ENCODE measurements around the gene SMARCD3.

Gene SMARCD3

GRCh38 chr7:151206914-151207313, 41.6 kb downstream of the SMARCD3 start:
- POLR2A ChIA-PET, result interaction anchor here (1.6 to 3.1 kb wide), 3 partner anchors 12 to 26 kb away, joined by 4 to 16 read pairs (median 6); partner anchors contain the start of genes ABCF2 and CHPF2
- no peak for TF ChIP-seq FOXM1 (IDR thresholded peaks at IDR 0.05; ENCODE audit: borderline replicate concordance)
- TF ChIP-seq BHLHE40 (IDR thresholded peaks at IDR 0.05; ENCODE audit: borderline replicate concordance), result no peak
- no peak for TF ChIP-seq L3MBTL2 (conservative IDR thresholded peaks at IDR 0.05)
- TF ChIP-seq FOXA1 (IDR thresholded peaks at IDR 0.05), result no peak
- no peak for TF ChIP-seq TARDBP (IDR thresholded peaks at IDR 0.05)
- no peak for TF ChIP-seq ARNT (IDR thresholded peaks at IDR 0.05)
- TF ChIP-seq ZNF384 (IDR thresholded peaks at IDR 0.05), result no peak
- no peak for TF ChIP-seq ELF4 (IDR thresholded peaks at IDR 0.05)
- TF ChIP-seq CTBP1 (IDR thresholded peaks at IDR 0.05; ENCODE audit: borderline replicate concordance), result no peak
- TF ChIP-seq NFRKB (IDR thresholded peaks at IDR 0.05), result no peak
- TF ChIP-seq HDGF (IDR thresholded peaks at IDR 0.05; ENCODE audit: borderline replicate concordance), result no peak
- no peak for TF ChIP-seq SUZ12 (IDR thresholded peaks at IDR 0.05)
- no peak; the same call in 1 of the 2 replicates for TF ChIP-seq PKNOX1 (IDR thresholded peaks at IDR 0.05)
- DNase-seq (ENCODE audit: extremely low spot score), result no peak
- CTCF ChIA-PET, result interaction anchor here (0.9 kb wide), 1 partner anchor 70 kb away, joined by 3 read pairs; no protein-coding TSS in a partner anchor

DNA sequence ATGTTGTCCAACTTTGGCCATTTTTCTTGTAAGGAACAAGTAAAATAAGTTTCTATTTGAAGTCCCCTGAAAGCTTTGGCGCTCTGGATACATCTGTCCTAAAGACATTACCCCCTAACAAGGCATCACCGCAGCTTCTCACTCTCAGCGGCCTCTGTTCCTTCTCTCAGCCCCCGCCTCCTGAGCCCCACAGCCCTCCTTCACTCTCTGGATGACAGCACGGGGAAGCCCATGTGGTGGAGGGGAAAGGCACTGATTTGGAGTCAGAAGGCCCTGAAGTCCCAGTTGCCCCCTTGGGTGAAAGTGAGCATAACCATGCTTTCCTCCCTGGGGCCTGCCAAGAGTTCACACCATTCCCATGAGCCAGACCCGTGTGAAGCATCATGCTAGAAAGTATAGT, 42.8 kb downstream of the SMARCD3 start:
- TF ChIP-seq FOXA1 (IDR thresholded peaks at IDR 0.05), result no peak
- no peak for TF ChIP-seq FOXM1 (IDR thresholded peaks at IDR 0.05; ENCODE audit: borderline replicate concordance)
- TF ChIP-seq NFRKB (IDR thresholded peaks at IDR 0.05), result no peak
- TF ChIP-seq ARNT (IDR thresholded peaks at IDR 0.05), result no peak
- no peak for TF ChIP-seq TARDBP (IDR thresholded peaks at IDR 0.05)
- no peak for TF ChIP-seq BHLHE40 (IDR thresholded peaks at IDR 0.05; ENCODE audit: borderline replicate concordance)
- TF ChIP-seq LEF1 (IDR thresholded peaks at IDR 0.05; ENCODE audit: borderline replicate concordance), result no peak
- no peak for TF ChIP-seq FOXK2 (IDR thresholded peaks at IDR 0.05)
- no peak for TF ChIP-seq CTBP1 (IDR thresholded peaks at IDR 0.05; ENCODE audit: borderline replicate concordance)
- TF ChIP-seq HDGF (IDR thresholded peaks at IDR 0.05; ENCODE audit: borderline replicate concordance), result no peak
- TF ChIP-seq L3MBTL2 (conservative IDR thresholded peaks at IDR 0.05), result no peak
- no peak for TF ChIP-seq PKNOX1 (IDR thresholded peaks at IDR 0.05)
- POLR2A ChIA-PET, result interaction anchor here (2.0 to 3.1 kb wide), 2 partner anchors 21 to 27 kb away, joined by 6 to 16 read pairs; partner anchors contain the start of genes ABCF2 and CHPF2
- no peak for DNase-seq (ENCODE audit: extremely low spot score)
- CTCF ChIA-PET, result no interaction called here

DNA sequence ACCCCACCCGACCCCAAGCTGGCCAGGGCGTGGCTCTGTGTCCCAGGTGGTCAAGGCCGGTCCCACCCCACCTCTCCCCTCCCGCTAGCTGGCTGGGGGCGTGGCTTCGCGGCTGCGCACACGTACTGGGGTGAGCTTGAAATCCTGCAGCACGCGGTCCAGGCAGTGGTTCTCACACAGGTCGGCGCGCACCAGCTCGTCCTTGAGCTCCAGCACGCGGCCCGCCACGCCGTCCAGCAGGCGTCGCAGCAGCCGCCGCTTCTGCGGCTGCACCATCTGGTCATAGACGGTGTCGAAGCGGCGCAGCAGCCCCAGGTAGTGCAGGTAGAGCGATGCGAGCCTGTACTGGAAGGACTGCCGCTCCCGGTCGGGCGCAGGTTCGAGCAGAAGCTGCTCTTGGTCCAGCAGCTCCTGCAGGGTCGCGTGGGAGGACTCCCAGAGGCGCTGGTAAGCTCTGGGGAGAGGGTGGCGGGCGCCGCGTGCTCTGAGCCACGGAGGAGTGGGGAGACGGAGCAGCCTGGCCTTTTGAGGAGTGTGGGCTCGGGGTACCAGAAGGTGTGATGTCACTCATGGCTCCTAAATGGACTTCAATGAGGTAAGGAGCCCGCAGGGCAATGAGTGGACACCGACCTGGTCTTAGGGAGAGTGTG, 44.0 kb downstream of the SMARCD3 start:
- TF ChIP-seq SP1 (IDR thresholded peaks at IDR 0.05) (no peak), ZNF384 (IDR thresholded peaks at IDR 0.05) (no peak), PKNOX1 (IDR thresholded peaks at IDR 0.05) (no peak), ELF4 (IDR thresholded peaks at IDR 0.05) (no peak), TARDBP (IDR thresholded peaks at IDR 0.05) (no peak), BHLHE40 (IDR thresholded peaks at IDR 0.05; ENCODE audit: borderline replicate concordance) (no peak), NFRKB (IDR thresholded peaks at IDR 0.05) (no peak), FOXA1 (IDR thresholded peaks at IDR 0.05) (no peak), L3MBTL2 (conservative IDR thresholded peaks at IDR 0.05) (no peak), FOXK2 (IDR thresholded peaks at IDR 0.05) (no peak), ARNT (IDR thresholded peaks at IDR 0.05) (no peak), SUZ12 (IDR thresholded peaks at IDR 0.05) (no peak)
- no peak for DNase-seq (ENCODE audit: extremely low spot score)
- ChIA-PET POLR2A (no interaction called here), CTCF (no interaction called here)

GRCh38 chr7:151202836-151203235, 45.7 kb downstream of the SMARCD3 start:
- DNase-seq (ENCODE audit: extremely low spot score), result no peak
- TF ChIP-seq ELF4 (IDR thresholded peaks at IDR 0.05) (no peak), FOXA1 (IDR thresholded peaks at IDR 0.05) (no peak), BHLHE40 (IDR thresholded peaks at IDR 0.05; ENCODE audit: borderline replicate concordance) (no peak), NFRKB (IDR thresholded peaks at IDR 0.05) (no peak), SP1 (IDR thresholded peaks at IDR 0.05) (no peak)
- POLR2A ChIA-PET, result no interaction called here
- CTCF ChIA-PET, result no interaction called here

DNA sequence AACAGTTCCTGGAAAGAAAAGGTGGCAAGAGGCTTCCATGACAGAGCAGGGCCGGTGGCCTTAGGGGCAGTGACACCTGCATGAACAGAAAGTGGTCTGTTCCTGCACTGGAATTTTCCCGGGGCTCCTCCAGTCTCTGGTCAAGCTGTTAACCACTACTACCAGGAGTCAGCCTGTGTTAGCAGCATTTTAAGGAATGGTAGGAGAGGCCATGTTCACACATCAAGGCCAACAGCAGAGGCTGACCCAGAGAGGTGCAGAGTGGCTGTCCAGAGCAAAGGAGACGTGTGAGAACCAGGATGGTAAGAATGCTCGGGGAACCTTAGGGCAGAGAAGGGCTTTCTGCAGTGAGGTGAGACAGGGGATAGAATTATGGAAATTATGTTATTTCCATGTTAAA, 46.7 kb downstream of the SMARCD3 start:
- ChIA-PET POLR2A (no interaction called here), CTCF (no interaction called here)
- TF ChIP-seq L3MBTL2 (conservative IDR thresholded peaks at IDR 0.05) (no peak), TARDBP (IDR thresholded peaks at IDR 0.05) (no peak), ARNT (IDR thresholded peaks at IDR 0.05) (no peak), FOXA1 (IDR thresholded peaks at IDR 0.05) (no peak), BHLHE40 (IDR thresholded peaks at IDR 0.05; ENCODE audit: borderline replicate concordance) (no peak), FOXM1 (IDR thresholded peaks at IDR 0.05; ENCODE audit: borderline replicate concordance) (no peak), ELF4 (IDR thresholded peaks at IDR 0.05) (no peak), SUZ12 (IDR thresholded peaks at IDR 0.05) (no peak)
- no peak for DNase-seq (ENCODE audit: extremely low spot score)

DNA sequence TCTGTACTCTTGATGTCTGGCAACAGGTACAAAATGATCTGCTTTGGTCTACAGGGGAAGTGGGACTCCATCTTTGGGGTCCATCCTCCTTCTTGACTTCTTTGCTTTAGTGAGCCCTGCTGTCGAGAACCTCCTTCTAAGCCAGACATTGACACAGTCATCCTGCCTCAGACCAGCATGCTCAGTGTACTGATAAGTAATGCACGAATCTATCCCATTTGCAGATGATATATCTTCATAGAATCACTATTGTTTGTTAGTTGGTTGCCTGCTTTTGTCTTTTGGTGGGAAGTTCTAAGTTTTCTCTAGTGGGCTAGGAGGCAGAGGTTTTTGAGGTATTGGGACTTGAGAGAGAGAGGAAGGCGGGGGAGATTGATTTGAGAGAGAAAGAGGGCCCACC, 47.1 kb downstream of the SMARCD3 start:
- no peak for DNase-seq (ENCODE audit: extremely low spot score)
- ChIA-PET CTCF (no interaction called here), POLR2A (no interaction called here)
- TF ChIP-seq SUZ12 (IDR thresholded peaks at IDR 0.05), result no peak
- TF ChIP-seq FOXK2 (IDR thresholded peaks at IDR 0.05), result no peak
- no peak for TF ChIP-seq HDGF (IDR thresholded peaks at IDR 0.05; ENCODE audit: borderline replicate concordance)
- no peak for TF ChIP-seq PKNOX1 (IDR thresholded peaks at IDR 0.05)
- TF ChIP-seq SP1 (IDR thresholded peaks at IDR 0.05), result no peak
- TF ChIP-seq L3MBTL2 (conservative IDR thresholded peaks at IDR 0.05), result no peak
- no peak for TF ChIP-seq NFRKB (IDR thresholded peaks at IDR 0.05)
- no peak for TF ChIP-seq ARNT (IDR thresholded peaks at IDR 0.05)
- TF ChIP-seq ELF4 (IDR thresholded peaks at IDR 0.05), result no peak
- TF ChIP-seq FOXA1 (IDR thresholded peaks at IDR 0.05), result no peak
- TF ChIP-seq FOXM1 (IDR thresholded peaks at IDR 0.05; ENCODE audit: borderline replicate concordance), result no peak
- no peak for TF ChIP-seq TARDBP (IDR thresholded peaks at IDR 0.05)
- TF ChIP-seq ZNF384 (IDR thresholded peaks at IDR 0.05), result no peak
- TF ChIP-seq BHLHE40 (IDR thresholded peaks at IDR 0.05; ENCODE audit: borderline replicate concordance), result no peak
- TF ChIP-seq LEF1 (IDR thresholded peaks at IDR 0.05; ENCODE audit: borderline replicate concordance), result no peak
- no peak for TF ChIP-seq CTBP1 (IDR thresholded peaks at IDR 0.05; ENCODE audit: borderline replicate concordance)

All from HEK293T (cell line).